ENCODE results near the gene GPRASP2. TPM values are rescaled to one million over a fixed set of nuclear protein-coding genes. Genes with fewer than 3 reads are reported as not detected.

The GPRASP2 gene
- total RNA-seq, 1 experiment from 2014 or later = 9.9 TPM

GRCh38 chrX:102696306-102696705, 15.9 kb upstream of the GPRASP2 start:
- H3K4me1 ChIP-seq (ENCODE audit: insufficient read depth, low read length, poor library complexity, severe bottlenecking) = no peaks in the 10 kb centered on the region
- CTCF ChIA-PET = no interaction called here
- no peak for TF ChIP-seq EZH2 (IDR thresholded peaks at IDR 0.05; ENCODE audit: borderline replicate concordance, low read depth, low read length, poor library complexity, severe bottlenecking)
- TF ChIP-seq CTCF (conservative IDR thresholded peaks at IDR 0.05; ENCODE audit: low read depth, low read length) = no peak
- no TSS peak for BruUV-seq (replicated peaks)
- H3K4me3 ChIP-seq (ENCODE audit: low read depth, low read length, poor library complexity, severe bottlenecking) = no peak overlapping the region
- no peaks in the 10 kb centered on the region for H3K9me3 ChIP-seq (ENCODE audit: low read depth, low read length, poor library complexity, severe bottlenecking)
- intact Hi-C loops (cut with micrococcal nuclease; ENCODE audit: unreplicated experiment) = no loop called here
- no peaks in the 10 kb centered on the region for H3K27me3 ChIP-seq (replicated peaks; ENCODE audit: insufficient read depth, low read depth, low read length, poor library complexity)
- no peaks in the 10 kb centered on the region for H3K36me3 ChIP-seq (ENCODE audit: insufficient read depth, low read length, poor library complexity, severe bottlenecking)
- no peak for DNase-seq (ENCODE audit: low spot score)
- H3K27ac ChIP-seq (ENCODE audit: low read depth, low read length, poor library complexity, severe bottlenecking) = no peak overlapping the region
- POLR2A ChIA-PET (ENCODE audit: low non-redundant PET) = no interaction called here

GRCh38 chrX:102697494-102697893, 14.8 kb upstream of the GPRASP2 start:
- Histone ChIP-seq H3K4me3 (ENCODE audit: low read depth, low read length, poor library complexity, severe bottlenecking) (no peak overlapping the region), H3K36me3 (ENCODE audit: insufficient read depth, low read length, poor library complexity, severe bottlenecking) (no peaks in the 10 kb centered on the region), H3K27me3 (replicated peaks; ENCODE audit: insufficient read depth, low read depth, low read length, poor library complexity) (no peaks in the 10 kb centered on the region), H3K4me1 (ENCODE audit: insufficient read depth, low read length, poor library complexity, severe bottlenecking) (no peaks in the 10 kb centered on the region), H3K9me3 (ENCODE audit: low read depth, low read length, poor library complexity, severe bottlenecking) (no peaks in the 10 kb centered on the region), H3K27ac (ENCODE audit: low read depth, low read length, poor library complexity, severe bottlenecking) (no peak overlapping the region)
- ChIA-PET CTCF (no interaction called here), POLR2A (ENCODE audit: low non-redundant PET) (no interaction called here)
- DNase-seq (ENCODE audit: low spot score) = no peak
- intact Hi-C loops (cut with micrococcal nuclease; ENCODE audit: unreplicated experiment) = no loop called here
- no TSS peak for BruUV-seq (replicated peaks)
- no peak for TF ChIP-seq EZH2 (IDR thresholded peaks at IDR 0.05; ENCODE audit: borderline replicate concordance, low read depth, low read length, poor library complexity, severe bottlenecking)
- no peak for TF ChIP-seq CTCF (conservative IDR thresholded peaks at IDR 0.05; ENCODE audit: low read depth, low read length)

GRCh38 chrX:102708900-102709299, 3.3 kb upstream of the GPRASP2 start:
- no peak for DNase-seq (ENCODE audit: low spot score)
- Histone ChIP-seq H3K27me3 (replicated peaks; ENCODE audit: insufficient read depth, low read depth, low read length, poor library complexity) (no peaks in the 10 kb centered on the region), H3K27ac (ENCODE audit: low read depth, low read length, poor library complexity, severe bottlenecking) (no peak overlapping the region), H3K4me3 (ENCODE audit: low read depth, low read length, poor library complexity, severe bottlenecking) (no peak overlapping the region), H3K36me3 (ENCODE audit: insufficient read depth, low read length, poor library complexity, severe bottlenecking) (no peaks in the 10 kb centered on the region), H3K9me3 (ENCODE audit: low read depth, low read length, poor library complexity, severe bottlenecking) (no peaks in the 10 kb centered on the region), H3K4me1 (ENCODE audit: insufficient read depth, low read length, poor library complexity, severe bottlenecking) (no peaks in the 10 kb centered on the region)
- POLR2A ChIA-PET (ENCODE audit: low non-redundant PET) = no interaction called here
- BruUV-seq (replicated peaks) = no TSS peak
- intact Hi-C loops (cut with micrococcal nuclease; ENCODE audit: unreplicated experiment) = no loop called here
- CTCF ChIA-PET = no interaction called here
- TF ChIP-seq EZH2 (IDR thresholded peaks at IDR 0.05; ENCODE audit: borderline replicate concordance, low read depth, low read length, poor library complexity, severe bottlenecking) (no peak), CTCF (conservative IDR thresholded peaks at IDR 0.05; ENCODE audit: low read depth, low read length) (no peak)
